ENCODE results near the gene PLPPR1. TPM values are rescaled to one million over a fixed set of nuclear protein-coding genes. Genes with fewer than 3 reads are reported as not detected.

PLPPR1 gene
- total RNA-seq, 1 experiment from 2014 or later: not detected

- Histone ChIP-seq H3K9me3 (ENCODE audit: control insufficient read depth, insufficient read depth, low read depth, low read length) (no peaks in the 10 kb centered on the region), H3K4me1 (ENCODE audit: control insufficient read depth, insufficient read depth, low read length) (no peaks in the 10 kb centered on the region), H3K4me3 (ENCODE audit: low read depth in 2 of 2, low read length in 2 of 2) (no peak overlapping the region), H3K36me3 (ENCODE audit: control insufficient read depth, insufficient read depth, low read length) (no peaks in the 10 kb centered on the region), H3K27me3 (ENCODE audit: control insufficient read depth, insufficient read depth, low read length) (peaks cover 13% of the 10 kb centered on the region), H3K27ac (ENCODE audit: low read length) (no peak overlapping the region)
- DNase-seq (ENCODE audit: low read depth, low spot score): no peak
- no TSS peak for BruUV-seq (replicated peaks)
- POLR2A ChIA-PET: no interaction called here
- no peak for TF ChIP-seq REST (IDR thresholded peaks at IDR 0.05; ENCODE audit: insufficient read depth in 1 of 2, low read depth in 2 of 2, low read length in 1 of 2)
- in situ Hi-C loops (cut with HindIII; ENCODE audit: low pct_unique_long_range_greater_than_20kb, low sequenced_read_pairs): no loop called here
- intact Hi-C loops (cut with micrococcal nuclease; ENCODE audit: unreplicated experiment): no loop called here
- ATAC-seq: no peak
- CTCF ChIA-PET: no interaction called here
Observed at GRCh38 chr9:101030086-101030391, 1.5 kb downstream of the PLPPR1 start.

GRCh38 chr9:101032426-101032825 is 3.9 kb downstream of the PLPPR1 start:
- Histone ChIP-seq H3K27me3 (ENCODE audit: control insufficient read depth, insufficient read depth, low read length) (peaks cover 10% of the 10 kb centered on the region), H3K9me3 (ENCODE audit: control insufficient read depth, insufficient read depth, low read depth, low read length) (no peaks in the 10 kb centered on the region), H3K4me1 (ENCODE audit: control insufficient read depth, insufficient read depth, low read length) (no peaks in the 10 kb centered on the region), H3K36me3 (ENCODE audit: control insufficient read depth, insufficient read depth, low read length) (no peaks in the 10 kb centered on the region), H3K4me3 (ENCODE audit: low read depth in 2 of 2, low read length in 2 of 2) (no peak overlapping the region), H3K27ac (ENCODE audit: low read length) (no peak overlapping the region)
- DNase-seq (ENCODE audit: low read depth, low spot score): no peak
- TF ChIP-seq TCF7L2 (IDR thresholded peaks at IDR 0.05; ENCODE audit: low read depth, low read length) (no peak), SIN3A (IDR thresholded peaks at IDR 0.05; ENCODE audit: borderline replicate concordance, insufficient read depth, low read depth, low read length) (no peak), REST (IDR thresholded peaks at IDR 0.05; ENCODE audit: insufficient read depth in 1 of 2, low read depth in 2 of 2, low read length in 1 of 2) (no peak), CTCF (IDR thresholded peaks at IDR 0.05) (no peak), POLR2AphosphoS5 (IDR thresholded peaks at IDR 0.05; ENCODE audit: low read depth, low read length) (no peak)
- in situ Hi-C loops (cut with HindIII; ENCODE audit: low pct_unique_long_range_greater_than_20kb, low sequenced_read_pairs) (no loop called here), intact Hi-C loops (cut with micrococcal nuclease; ENCODE audit: unreplicated experiment) (no loop called here)
- ATAC-seq: no peak
- BruUV-seq (replicated peaks): no TSS peak
- ChIA-PET POLR2A (no interaction called here), CTCF (no interaction called here)

Measured in Panc1 (cell line).